H1 (cell line): ENCODE measurements around the gene CENPF. TPM values are rescaled to one million over a fixed set of nuclear protein-coding genes. Genes with fewer than 3 reads are reported as not detected.

ENCODE experiments used
- CTCF ChIA-PET: fragments of 300-600 bp; sonication (Branson Sonifier 250); formaldehyde crosslinking; loops from one replicate; lab custom pipeline; 2021; ENCODE audit not compliant: partially characterized antibody; lab: Charles Lee
- POLR2A ChIA-PET: fragments of 300-600 bp; sonication (Branson Sonifier 250); formaldehyde crosslinking; loops from one replicate; lab custom pipeline; 2021; ENCODE audit warnings: inconsistent platforms; ENCODE audit not compliant: partially characterized antibody; lab: Charles Lee
- DNase-seq, 2 experiments: peaks; one replicate each; pipeline versions ENCODE4 v3.0.0 to v3.0.0-alpha.2; 2010 to 2022; ENCODE audit warnings: low spot score in 2 of 2, low read depth in 1 of 2, mixed read lengths in 1 of 2
- FAIRE-seq: peaks from 2 replicates; lab custom pipeline; 2011; peaks lifted over from hg19 to GRCh38; lab: Jason Lieb, UNC
- H2AFZ ChIP-seq: 2 replicates; pipeline ENCODE4 v1.8.1; 2012; ENCODE audit warnings: low read length, inconsistent platforms
- H2AK5ac ChIP-seq: 2 replicates; pipeline ENCODE4 v1.6.1; 2013; ENCODE audit warnings: low read depth, low read length
- H2BK120ac ChIP-seq: replicated peaks from 2 replicates; pipeline ENCODE3; 2013; ENCODE audit warnings: low read depth, low read length, inconsistent platforms
- H2BK12ac ChIP-seq: 2 replicates; pipeline ENCODE4 v1.6.1; 2013; ENCODE audit warnings: low read depth, low read length
- H2BK15ac ChIP-seq: 2 replicates; pipeline ENCODE4 v1.6.1; 2013; ENCODE audit warnings: low read length
- H2BK20ac ChIP-seq: 2 replicates; pipeline ENCODE4 v1.6.1; 2013; ENCODE audit warnings: low read length
- H2BK5ac ChIP-seq: 2 replicates; pipeline ENCODE4 v1.6.1; 2013; ENCODE audit warnings: low read depth, low read length
- H3K14ac ChIP-seq: 2 replicates; pipeline ENCODE4 v1.6.1; 2013; ENCODE audit warnings: inconsistent platforms; ENCODE audit not compliant: insufficient read length
- H3K18ac ChIP-seq: 2 replicates; pipeline ENCODE4 v1.6.1; 2013; ENCODE audit warnings: low read length; ENCODE audit errors: extremely low read depth
- H3K23ac ChIP-seq: 2 replicates; pipeline ENCODE4 v1.6.1; 2013; ENCODE audit warnings: inconsistent platforms; ENCODE audit not compliant: insufficient read length
- H3K23me2 ChIP-seq: 2 replicates; pipeline ENCODE4 v1.6.1; 2013; ENCODE audit warnings: low read depth, low read length
- H3K27ac ChIP-seq: 2 replicates; pipeline ENCODE4 v1.6.1; 2011; ENCODE audit warnings: low read depth, low read length, inconsistent platforms
- H3K27me3 ChIP-seq, 4 experiments: replicated peaks in 1 of 4; 1 replicate in 1 of 4; 2 replicates in 3 of 4; pipeline versions ENCODE4 v1.6.1 to v1.8.1; 2011 to 2013; ENCODE audit warnings: low read length in 3 of 4, mild to moderate bottlenecking in 3 of 4, inconsistent platforms in 2 of 4, mixed read lengths in 2 of 4, moderate library complexity in 1 of 4; ENCODE audit not compliant: control insufficient read depth in 3 of 4, insufficient read depth in 3 of 4; ENCODE audit errors: extremely low read depth in 1 of 4
- H3K36me3 ChIP-seq, 4 experiments: 2 replicates each; pipeline versions ENCODE4 v1.6.1 to v1.8.1; 2011 to 2013; ENCODE audit warnings: mild to moderate bottlenecking in 4 of 4, low read length in 3 of 4, moderate library complexity in 2 of 4, control low read depth in 1 of 4, inconsistent platforms in 1 of 4; ENCODE audit not compliant: insufficient read depth in 4 of 4, control insufficient read depth in 2 of 4
- H3K4ac ChIP-seq: replicated peaks from 2 replicates; pipeline ENCODE3; 2013; ENCODE audit warnings: low read length, low read depth, mixed read lengths, inconsistent platforms; ENCODE audit not compliant: insufficient read length
- H3K4me1 ChIP-seq, 4 experiments: replicated peaks in 1 of 4; 1 replicate in 1 of 4; 2 replicates in 3 of 4; pipeline versions ENCODE4 v1.6.1 to v1.8.1; 2011 to 2013; ENCODE audit warnings: low read length in 3 of 4, inconsistent platforms in 2 of 4, mixed read lengths in 1 of 4; ENCODE audit not compliant: insufficient read depth in 4 of 4, control insufficient read depth in 3 of 4
- H3K4me2 ChIP-seq, 2 experiments: 2 replicates each; pipeline versions ENCODE4 v1.6.1 to v1.8.1; 2011 to 2013; ENCODE audit warnings: low read depth in 2 of 2, low read length in 2 of 2, control low read depth in 1 of 2, inconsistent platforms in 1 of 2, mild to moderate bottlenecking in 1 of 2; ENCODE audit not compliant: insufficient read depth in 1 of 2
- H3K4me3 ChIP-seq, 4 experiments: fragments of 200-600, 300-600 bp in 1 of 4; sonication (generic), shearing (Covaris generic), sonication (Bioruptor Twin) in 1 of 4; 2 replicates each; pipeline versions ENCODE4 v1.5.1 to v1.8.1; 2011 to 2016; ENCODE audit warnings: low read length in 4 of 4, low read depth in 3 of 4, control low read depth in 2 of 4, inconsistent platforms in 2 of 4, mild to moderate bottlenecking in 2 of 4, mixed read lengths in 1 of 4, moderate library complexity in 1 of 4; ENCODE audit not compliant: insufficient read depth in 2 of 4; ENCODE audit errors: extremely low read depth in 1 of 4
- H3K56ac ChIP-seq: replicated peaks from 2 replicates; pipeline ENCODE3; 2013; ENCODE audit warnings: low read depth, mild to moderate bottlenecking, mixed read lengths, low read length, inconsistent platforms; ENCODE audit not compliant: insufficient read length
- H3K79me1 ChIP-seq: 2 replicates; pipeline ENCODE4 v1.6.1; 2013; ENCODE audit warnings: low read depth, low read length, control low read depth
- H3K79me2 ChIP-seq, 2 experiments: 2 replicates each; pipeline versions ENCODE4 v1.6.1 to v1.8.1; 2012 to 2013; ENCODE audit warnings: low read length in 2 of 2, mild to moderate bottlenecking in 2 of 2, inconsistent platforms in 1 of 2; ENCODE audit not compliant: insufficient read depth in 2 of 2, control insufficient read depth in 1 of 2
- H3K9ac ChIP-seq, 4 experiments: replicated peaks in 1 of 4; 1 replicate in 1 of 4; 2 replicates in 3 of 4; pipeline versions ENCODE4 v1.6.1 to v1.8.1; 2011 to 2013; ENCODE audit warnings: low read depth in 3 of 4, low read length in 3 of 4, control low read depth in 2 of 4, mild to moderate bottlenecking in 2 of 4, moderate library complexity in 2 of 4, inconsistent platforms in 1 of 4; ENCODE audit errors: extremely low read depth in 1 of 4
- H3K9me3 ChIP-seq, 2 experiments: 2 replicates each; pipeline versions ENCODE4 v1.6.1 to v1.8.1; 2012 to 2013; ENCODE audit warnings: mild to moderate bottlenecking in 2 of 2, moderate library complexity in 2 of 2, control low read depth in 1 of 2, inconsistent platforms in 1 of 2, low read depth in 1 of 2, low read length in 1 of 2, mixed read lengths in 1 of 2; ENCODE audit not compliant: insufficient read depth in 2 of 2
- H4K20me1 ChIP-seq, 2 experiments: replicated peaks in 1 of 2; 2 replicates each; pipeline versions ENCODE3 to v1.8.1; 2011 to 2013; ENCODE audit warnings: inconsistent platforms in 2 of 2, low read length in 2 of 2, mild to moderate bottlenecking in 1 of 2; ENCODE audit not compliant: insufficient read depth in 2 of 2, control insufficient read depth in 1 of 2
- H4K5ac ChIP-seq: 2 replicates; pipeline ENCODE4 v1.6.1; 2013; ENCODE audit warnings: low read length, low read depth, mixed read lengths, inconsistent platforms; ENCODE audit not compliant: insufficient read length
- H4K8ac ChIP-seq: 2 replicates; pipeline ENCODE4 v1.8.0; 2013; ENCODE audit warnings: mild to moderate bottlenecking, moderate library complexity, low read length, inconsistent platforms; ENCODE audit not compliant: insufficient read depth; ENCODE audit errors: extremely low read depth
- H4K91ac ChIP-seq: replicated peaks from 2 replicates; pipeline ENCODE3; 2013; ENCODE audit warnings: low read length, mixed read lengths, inconsistent platforms; ENCODE audit not compliant: insufficient read length
- WGBS, 2 experiments: shearing (Covaris generic) in 1 of 2; methylation state at CpG; one replicate each; pipeline versions ENCODE4 v1.1.6 to v1.1.7; 2013 to 2015; ENCODE audit warnings: low lambda C conversion rate in 2 of 2, mixed read lengths in 2 of 2, inconsistent platforms in 1 of 2, low coverage in 1 of 2, missing lambda C conversion rate in 1 of 2; ENCODE audit not compliant: insufficient replicate concordance in 2 of 2, insufficient coverage in 1 of 2, insufficient read length in 1 of 2; ENCODE audit errors: extremely low coverage in 1 of 2, missing lambda C conversion rate in 1 of 2; 5-methylcytosine and 5-hydroxymethylcytosine counted together
- polyA plus RNA-seq, 7 experiments: library from polyadenylated mRNA; depleted of rRNA in 3 of 7; stranded (reverse) in 5 of 7; unstranded in 2 of 7; fragments of >200 nt in 5 of 7; fragments of 200-250 nt in 2 of 7; gene quantifications; 1 replicate in 5 of 7; 2 replicates in 1 of 7; 4 replicates in 1 of 7; pipeline versions ENCODE4 v1.2.1 to v1.2.3, GENCODE V29; 2011 to 2013; ENCODE audit warnings: missing spikeins in 2 of 7, mixed read lengths in 2 of 7
- total RNA-seq: library from RNA; stranded (reverse); fragmentation: NEBNext Ultra II Directional; extraction: Animal tissue kit (Norgen Biotek cat#: 25700); gene quantifications from 2 replicates; pipeline ENCODE4 v1.2.1, GENCODE V29; 2021

Gene CENPF
- total and polyA plus RNA-seq, 2 of the 8 experiments (the other 6 are each of a cell fraction or from before 2014, with no cell fraction given): 13.7 to 170 TPM

DNA sequence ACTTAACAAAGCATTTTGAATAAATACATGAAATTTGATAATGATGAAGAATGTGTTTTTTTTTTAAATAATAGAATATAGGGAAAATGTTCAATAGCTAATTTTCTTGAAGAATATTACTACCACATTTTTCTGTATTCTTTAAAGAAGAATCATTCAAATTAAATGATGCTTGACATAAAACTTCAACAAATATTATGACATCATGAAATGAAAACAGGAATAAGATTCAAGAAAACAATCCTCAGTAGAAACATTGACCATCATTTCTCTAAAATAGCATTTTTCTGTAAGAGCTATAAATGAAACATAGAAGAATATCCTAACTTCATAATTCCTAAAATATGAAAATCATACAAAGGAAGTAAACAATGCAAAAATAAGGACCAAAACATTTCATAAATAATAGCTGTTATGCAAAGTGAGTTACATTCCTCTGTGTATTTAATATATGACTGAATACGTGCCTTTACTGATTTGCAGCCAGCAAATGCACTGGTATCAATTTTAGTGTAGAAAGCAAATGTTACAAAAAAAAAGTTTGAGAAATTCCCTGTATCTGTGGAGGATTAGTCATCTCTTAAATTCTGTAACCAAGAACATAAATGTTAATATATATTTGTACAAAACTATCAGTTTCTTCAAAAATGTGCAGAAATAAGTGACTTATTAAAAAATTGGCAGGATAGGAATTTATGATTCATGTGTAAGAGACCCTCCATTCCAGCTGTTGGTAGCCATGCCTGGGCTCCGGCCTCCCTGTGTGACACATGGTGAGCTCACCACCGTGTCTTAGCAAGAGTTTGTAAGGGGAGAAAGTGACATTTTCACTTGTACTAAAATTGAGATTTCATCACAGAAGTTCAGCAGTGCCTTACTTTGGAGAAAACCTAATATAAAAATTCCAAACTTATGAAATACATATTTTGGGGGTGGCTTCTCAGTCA is 36.6 kb upstream of the CENPF start:
- no peak overlapping the region for H2BK120ac ChIP-seq
- no peaks in the 10 kb centered on the region for H3K79me1 ChIP-seq
- no peak overlapping the region for H2AK5ac ChIP-seq
- H3K36me3 ChIP-seq: no peaks in the 10 kb centered on the region
- 84% methylated on average over 3 of the region's 3 CpGs; no CpG with 5 or more reads in 1 of the 2 experiments for WGBS, 2 experiments
- H3K4ac ChIP-seq: no peak overlapping the region
- POLR2A ChIA-PET: interaction anchor here (0.6 to 10.3 kb wide), 2 partner anchors 15 kb away, joined by 3 to 70 read pairs; partner anchors contain the start of gene PTPN14
- H3K23ac ChIP-seq: no peak overlapping the region
- H3K4me3 ChIP-seq: no peak overlapping the region
- H2BK12ac ChIP-seq: no peak overlapping the region
- no peak overlapping the region for H2BK20ac ChIP-seq
- CTCF ChIA-PET: interaction anchor here (0.7 to 3.0 kb wide), 6 partner anchors 16 to 319 kb away, joined by 3 to 17 read pairs (median 4); no protein-coding TSS in a partner anchor
- H3K27ac ChIP-seq: no peak overlapping the region
- H4K20me1 ChIP-seq: no peaks in the 10 kb centered on the region
- H3K79me2 ChIP-seq: no peaks in the 10 kb centered on the region
- FAIRE-seq: no peak
- no peak overlapping the region for H3K4me2 ChIP-seq
- H3K9me3 ChIP-seq: no peaks in the 10 kb centered on the region
- no peak overlapping the region for H4K8ac ChIP-seq
- H3K27me3 ChIP-seq: no peaks in the 10 kb centered on the region
- H2BK5ac ChIP-seq: no peak overlapping the region
- no peak overlapping the region for H3K14ac ChIP-seq
- no peak overlapping the region for H3K18ac ChIP-seq
- H3K23me2 ChIP-seq: no peaks in the 10 kb centered on the region
- no peak for DNase-seq
- H2AFZ ChIP-seq: no peak overlapping the region
- no peak overlapping the region for H3K56ac ChIP-seq
- no peaks in the 10 kb centered on the region for H3K4me1 ChIP-seq
- H3K9ac ChIP-seq: no peak overlapping the region
- no peak overlapping the region for H4K91ac ChIP-seq
- H2BK15ac ChIP-seq: no peak overlapping the region
- no peak overlapping the region for H4K5ac ChIP-seq
